Measurements from ENCODE around the gene ATP11B. TPM values are rescaled to one million over a fixed set of nuclear protein-coding genes. Genes with fewer than 3 reads are reported as not detected.

The ATP11B gene
- total and polyA plus RNA-seq, 2 of the 8 experiments (the other 6 are each of a cell fraction or from before 2014, with no cell fraction given): 5.1 to 26.5 TPM

GRCh38 chr3:182895513-182896112 is 102.3 kb downstream of the ATP11B start:
- H3K18ac ChIP-seq (ENCODE audit: extremely low read depth, low read length): no peak overlapping the region
- H3K79me1 ChIP-seq (ENCODE audit: low read depth, low read length): no peaks in the 10 kb centered on the region
- DNase-seq (ENCODE audit: low read depth in 1 of 2, low spot score in 2 of 2) (no peak), FAIRE-seq (no peak)
- no peaks in the 10 kb centered on the region for H3K9me3 ChIP-seq (ENCODE audit: insufficient read depth in 2 of 2, low read depth in 1 of 2, low read length in 1 of 2)
- no peak overlapping the region for H3K14ac ChIP-seq (ENCODE audit: insufficient read length)
- H2BK5ac ChIP-seq (ENCODE audit: low read depth, low read length): no peak overlapping the region
- no peak overlapping the region for H2BK20ac ChIP-seq (ENCODE audit: low read length)
- no peak overlapping the region for H4K5ac ChIP-seq (ENCODE audit: insufficient read length, low read depth, low read length)
- no peak overlapping the region for H2AFZ ChIP-seq (ENCODE audit: low read length)
- H3K23me2 ChIP-seq (ENCODE audit: low read depth, low read length): no peaks in the 10 kb centered on the region
- H4K20me1 ChIP-seq (replicated peaks in 1 of 2; ENCODE audit: control insufficient read depth in 1 of 2, insufficient read depth in 2 of 2, low read length in 2 of 2): no peaks in the 10 kb centered on the region
- no peak overlapping the region for H3K27ac ChIP-seq (ENCODE audit: low read depth, low read length)
- H3K4me3 ChIP-seq (ENCODE audit: extremely low read depth in 1 of 4, insufficient read depth in 2 of 4, low read depth in 3 of 4, low read length in 4 of 4): no peak overlapping the region
- H3K4me1 ChIP-seq (replicated peaks in 1 of 4; ENCODE audit: control insufficient read depth in 3 of 4, insufficient read depth in 4 of 4, low read length in 3 of 4): no peaks in the 10 kb centered on the region
- no peak overlapping the region for H4K8ac ChIP-seq (ENCODE audit: extremely low read depth, insufficient read depth, low read length)
- H3K23ac ChIP-seq (ENCODE audit: insufficient read length): no peak overlapping the region
- H4K91ac ChIP-seq (replicated peaks; ENCODE audit: insufficient read length, low read length): no peak overlapping the region
- no peaks in the 10 kb centered on the region for H3K79me2 ChIP-seq (ENCODE audit: control insufficient read depth in 1 of 2, insufficient read depth in 2 of 2, low read length in 2 of 2)
- no peaks in the 10 kb centered on the region for H3K27me3 ChIP-seq (replicated peaks in 1 of 4; ENCODE audit: control insufficient read depth in 3 of 4, extremely low read depth in 1 of 4, insufficient read depth in 3 of 4, low read length in 3 of 4)
- no peak overlapping the region for H3K4me2 ChIP-seq (ENCODE audit: insufficient read depth in 1 of 2, low read depth in 2 of 2, low read length in 2 of 2)
- WGBS, 2 experiments (ENCODE audit: extremely low coverage in 1 of 2, insufficient coverage in 1 of 2, insufficient read length in 1 of 2, insufficient replicate concordance in 2 of 2, low coverage in 1 of 2, low lambda C conversion rate in 2 of 2, missing lambda C conversion rate in 1 of 2): 86% methylated on average over 8 of the region's 8 CpGs; no CpG with 5 or more reads in 1 of the 2 experiments
- no peak overlapping the region for H3K9ac ChIP-seq (replicated peaks in 1 of 4; ENCODE audit: extremely low read depth in 1 of 4, low read depth in 3 of 4, low read length in 3 of 4)
- no peak overlapping the region for H3K4ac ChIP-seq (replicated peaks; ENCODE audit: insufficient read length, low read depth, low read length)
- TF ChIP-seq FOSL1 (IDR thresholded peaks at IDR 0.05; ENCODE audit: insufficient read depth, low read depth, low read length): no peak
- no peak for TF ChIP-seq BCL11A (IDR thresholded peaks at IDR 0.05; ENCODE audit: low read depth in 2 of 2, low read length in 2 of 2)
- no peak for TF ChIP-seq TCF12 (IDR thresholded peaks at IDR 0.05; ENCODE audit: low read depth, low read length)
- no peak overlapping the region for H2AK5ac ChIP-seq (ENCODE audit: low read depth, low read length)
- CTCF ChIA-PET (ENCODE audit: partially characterized antibody): no interaction called here
- no peak overlapping the region for H2BK15ac ChIP-seq (ENCODE audit: low read length)
- H2BK120ac ChIP-seq (replicated peaks; ENCODE audit: low read depth, low read length): no peak overlapping the region
- POLR2A ChIA-PET (ENCODE audit: partially characterized antibody): no interaction called here
- H3K56ac ChIP-seq (replicated peaks; ENCODE audit: insufficient read length, low read depth, low read length): no peak overlapping the region
- H2BK12ac ChIP-seq (ENCODE audit: low read depth, low read length): no peak overlapping the region
- H3K36me3 ChIP-seq (ENCODE audit: control insufficient read depth in 2 of 4, insufficient read depth in 4 of 4, low read length in 3 of 4): 0 out of 8 replicates have a peak, but pooled peaks cover 0 to 3% (median 0%) of the 10 kb centered on the region in 4 experiments

Data from H1 (cell line).